Measurements from ENCODE around the gene EIF2B5. TPM values are rescaled to one million over a fixed set of nuclear protein-coding genes. Genes with fewer than 3 reads are reported as not detected.

Gene EIF2B5
- total and polyA plus RNA-seq, 2 donors (not counting 1 experiment from before 2014, with no cell fraction given) = 73.2 to 83.8 TPM

- Histone ChIP-seq H3K9me3 (ENCODE audit: control extremely low read depth in 1 of 3, control insufficient read depth in 2 of 3, insufficient read depth in 1 of 3, low read length in 2 of 3) (no peaks in the 10 kb centered on the region), H4K20me1 (ENCODE audit: control insufficient read depth, insufficient read depth, low read length, poor library complexity, severe bottlenecking) (peaks cover 15% of the 10 kb centered on the region), H3K4me2 (replicated peaks; ENCODE audit: low read depth, low read length, poor library complexity, severe bottlenecking) (no peak overlapping the region), H3K79me2 (ENCODE audit: control insufficient read depth, insufficient read depth, low read length) (peaks cover 42% of the 10 kb centered on the region), H3K9ac (ENCODE audit: low read length) (no peak overlapping the region), H2AFZ (ENCODE audit: insufficient read depth, low read depth, low read length, poor library complexity, severe bottlenecking) (no peak overlapping the region), H3K27ac (ENCODE audit: low read length in 2 of 2) (no peak overlapping the region), H3K27me3 (replicated peaks in 1 of 4; ENCODE audit: control extremely low read depth in 1 of 4, control insufficient read depth in 3 of 4, insufficient read depth in 4 of 4, low read length in 3 of 4) (no peaks in the 10 kb centered on the region), H3K36me3 (replicated peaks in 1 of 2; ENCODE audit: control extremely low read depth in 1 of 2, control insufficient read depth in 1 of 2, extremely low read depth in 1 of 2, insufficient read depth in 2 of 2, low read length in 1 of 2) (peaks cover 6 to 55% of the 10 kb centered on the region in 2 experiments), H3K4me1 (ENCODE audit: control insufficient read depth in 2 of 2, insufficient read depth in 2 of 2, low read length in 2 of 2) (peaks cover 23 to 34% of the 10 kb centered on the region in 2 donors), H3K4me3 (ENCODE audit: control extremely low read depth in 1 of 5, extremely low read depth in 1 of 5, insufficient read depth in 1 of 5, low read depth in 2 of 5, low read length in 4 of 5) (no peak overlapping the region)
- TF ChIP-seq CTCF (IDR thresholded peaks at IDR 0.05) = no peak
- TF ChIP-seq EZH2 (IDR thresholded peaks at IDR 0.05; ENCODE audit: borderline replicate concordance, insufficient read depth, low read depth, low read length, poor library complexity, severe bottlenecking) = no peak
- intact Hi-C loops (cut with micrococcal nuclease) = no loop called here
- ATAC-seq (ENCODE audit: low read depth) (no peak), DNase-seq (no peak)
- Mint-ChIP-seq H3K27ac (no peak overlapping the region), H3K27me3 (no peaks in the 10 kb centered on the region), H3K9me3 (ENCODE audit: insufficient read depth) (no peaks in the 10 kb centered on the region), H3K4me1 (peaks cover 37% of the 10 kb centered on the region), H3K4me3 (no peak overlapping the region)
- ChIA-PET CTCF (no interaction called here), POLR2A (interaction anchor here (1.6 kb wide), 1 partner anchor 8 kb away, joined by 3 read pairs; the partner anchor contains the start of gene ABCF3)
- WGBS (ENCODE audit: insufficient coverage) = 97% methylated on average over 14 of the region's 14 CpGs
Measured at GRCh38 chr3:184177767-184178306, 42.7 kb downstream of the EIF2B5 start.

- ChIA-PET POLR2A (no interaction called here), CTCF (no interaction called here)
- H3K4me2 ChIP-seq (replicated peaks; ENCODE audit: low read depth, low read length, poor library complexity, severe bottlenecking) = no peak overlapping the region
- H4K20me1 ChIP-seq (ENCODE audit: control insufficient read depth, insufficient read depth, low read length, poor library complexity, severe bottlenecking) = peaks cover 15% of the 10 kb centered on the region
- no peaks in the 10 kb centered on the region for H3K27me3 ChIP-seq (replicated peaks in 1 of 4; ENCODE audit: control extremely low read depth in 1 of 4, control insufficient read depth in 3 of 4, insufficient read depth in 4 of 4, low read length in 3 of 4)
- Mint-ChIP-seq H3K27me3 (no peaks in the 10 kb centered on the region), H3K9me3 (ENCODE audit: insufficient read depth) (no peaks in the 10 kb centered on the region), H3K4me1 (peaks cover 37% of the 10 kb centered on the region), H3K27ac (no peak overlapping the region), H3K4me3 (no peak overlapping the region)
- peaks cover 6 to 63% of the 10 kb centered on the region in 2 experiments for H3K36me3 ChIP-seq (replicated peaks in 1 of 2; ENCODE audit: control extremely low read depth in 1 of 2, control insufficient read depth in 1 of 2, extremely low read depth in 1 of 2, insufficient read depth in 2 of 2, low read length in 1 of 2)
- H3K27ac ChIP-seq (ENCODE audit: low read length in 2 of 2) = no peak overlapping the region
- H3K4me3 ChIP-seq (ENCODE audit: control extremely low read depth in 1 of 5, extremely low read depth in 1 of 5, insufficient read depth in 1 of 5, low read depth in 2 of 5, low read length in 4 of 5) = no peak overlapping the region
- H3K9me3 ChIP-seq (ENCODE audit: control extremely low read depth in 1 of 3, control insufficient read depth in 2 of 3, insufficient read depth in 1 of 3, low read length in 2 of 3) = no peaks in the 10 kb centered on the region
- TF ChIP-seq EZH2 (IDR thresholded peaks at IDR 0.05; ENCODE audit: borderline replicate concordance, insufficient read depth, low read depth, low read length, poor library complexity, severe bottlenecking) (no peak), CTCF (IDR thresholded peaks at IDR 0.05) (no peak)
- peaks cover 42% of the 10 kb centered on the region for H3K79me2 ChIP-seq (ENCODE audit: control insufficient read depth, insufficient read depth, low read length)
- peaks cover 23 to 34% of the 10 kb centered on the region in 2 donors for H3K4me1 ChIP-seq (ENCODE audit: control insufficient read depth in 2 of 2, insufficient read depth in 2 of 2, low read length in 2 of 2)
- H3K9ac ChIP-seq (ENCODE audit: low read length) = no peak overlapping the region
- ATAC-seq (ENCODE audit: low read depth) (no peak), DNase-seq (no peak)
- H2AFZ ChIP-seq (ENCODE audit: insufficient read depth, low read depth, low read length, poor library complexity, severe bottlenecking) = no peak overlapping the region
- over 99% methylated on average over 13 of the region's 13 CpGs for WGBS (ENCODE audit: insufficient coverage)
- intact Hi-C loops (cut with micrococcal nuclease) = no loop called here
Measured at GRCh38 chr3:184178521-184179138, 43.5 kb downstream of the EIF2B5 start.

All from B cell (primary cell).